GM23338 (cell line): ENCODE results near the gene MIPEP. TPM values are rescaled to one million over a fixed set of nuclear protein-coding genes. Genes with fewer than 3 reads are reported as not detected.

Experiments
- ATAC-seq: fragments of 200-7000 bp; cut with Tn5 transposase; 3 replicates; pipeline ENCODE4 v1.9.1; 2020
- DNase-seq: peaks from one replicate; pipeline ENCODE4 v3.0.0-alpha.2; 2015; ENCODE audit warnings: low spot score
- H2AFZ ChIP-seq: fragments of 200-600 bp; sonication (generic); 2 replicates; pipeline ENCODE4 v1.8.0; 2016; ENCODE audit warnings: antibody characterized with exemption, mild to moderate bottlenecking, moderate library complexity
- H3F3A ChIP-seq: fragments of 200-600 bp; sonication (generic); replicated peaks from 2 replicates; pipeline ENCODE4 v1.8.0; 2017; ENCODE audit warnings: antibody characterized with exemption, mixed run types, low read depth
- H3K27ac ChIP-seq: fragments of 200-600 bp; sonication (generic); 2 replicates; pipeline ENCODE4 v1.6.1; 2016; ENCODE audit warnings: low read depth
- H3K27me3 ChIP-seq: fragments of 200-600 bp; sonication (generic); 2 replicates; pipeline ENCODE4 v1.8.0; 2016; ENCODE audit warnings: mild to moderate bottlenecking, mixed run types, moderate library complexity; ENCODE audit not compliant: insufficient read depth
- H3K36me3 ChIP-seq: fragments of 200-600 bp; sonication (generic); 2 replicates; pipeline ENCODE4 v1.8.0; 2016; ENCODE audit warnings: mild to moderate bottlenecking; ENCODE audit not compliant: insufficient read depth
- H3K4me1 ChIP-seq: fragments of 200-600 bp; sonication (generic); 2 replicates; pipeline ENCODE4 v1.8.0; 2016; ENCODE audit warnings: mild to moderate bottlenecking, moderate library complexity; ENCODE audit not compliant: insufficient read depth
- H3K4me2 ChIP-seq: fragments of 200-600 bp; sonication (generic); 2 replicates; pipeline ENCODE4 v1.7.1; 2017; ENCODE audit warnings: mixed run types
- H3K4me3 ChIP-seq: fragments of 200-600 bp; sonication (generic); 2 replicates; pipeline ENCODE4 v1.6.1; 2016; ENCODE audit warnings: mixed run types
- H3K79me2 ChIP-seq: fragments of 200-600 bp; sonication (generic); replicated peaks from 2 replicates; pipeline ENCODE4 v1.8.0; 2017; ENCODE audit warnings: mild to moderate bottlenecking; ENCODE audit not compliant: insufficient read depth
- H3K9me2 ChIP-seq: fragments of 200-600 bp; sonication (generic); 2 replicates; pipeline ENCODE4 v1.8.0; 2017; ENCODE audit not compliant: insufficient read depth
- H4K20me1 ChIP-seq: fragments of 200-600 bp; sonication (generic); replicated peaks from 2 replicates; pipeline ENCODE4 v1.8.0; 2017; ENCODE audit warnings: mild to moderate bottlenecking; ENCODE audit not compliant: insufficient read depth
- H3K27ac Mint-ChIP-seq: 2 replicates; pipeline ENCODE4 v1.8.0; 2020; ENCODE audit warnings: inconsistent platforms, mild to moderate bottlenecking, moderate library complexity, mixed read lengths
- H3K27me3 Mint-ChIP-seq: 3 replicates; pipeline ENCODE4 v1.8.0; 2022; ENCODE audit warnings: low read depth, mild to moderate bottlenecking, moderate library complexity, mixed read lengths, inconsistent platforms; ENCODE audit not compliant: insufficient read depth, poor library complexity
- H3K36me3 Mint-ChIP-seq: 3 replicates; pipeline ENCODE4 v1.8.0; 2021; ENCODE audit warnings: low read depth, mild to moderate bottlenecking, inconsistent platforms, moderate library complexity, mixed read lengths
- H3K4me1 Mint-ChIP-seq: 3 replicates; pipeline ENCODE4 v1.8.0; 2020; ENCODE audit warnings: mild to moderate bottlenecking, inconsistent platforms, mixed read lengths
- H3K4me3 Mint-ChIP-seq: 3 replicates; pipeline ENCODE4 v1.8.0; 2021; ENCODE audit warnings: moderate library complexity, mild to moderate bottlenecking, inconsistent platforms, mixed read lengths
- H3K9me3 Mint-ChIP-seq: 3 replicates; pipeline ENCODE4 v1.8.0; 2020; ENCODE audit warnings: moderate library complexity, mild to moderate bottlenecking, inconsistent platforms, mixed read lengths
- CREB1 ChIP-seq: fragments of 250-450 bp; sonication (Bioruptor Pico); IDR thresholded peaks from 2 replicates; pipeline ENCODE4 v1.5.0; 2020; ENCODE audit warnings: low read depth, mild to moderate bottlenecking, moderate library complexity
- CTCF ChIP-seq, 2 experiments: fragments of 200-600 bp in 1 of 2; sonication (generic) in 1 of 2; conservative IDR thresholded peaks; 2 replicates each; pipeline versions ENCODE4 v1.5.1 to v1.6.1; 2016 to 2017; ENCODE audit warnings: antibody characterized with exemption in 2 of 2, low read depth in 2 of 2, mild to moderate bottlenecking in 2 of 2, moderate library complexity in 1 of 2
- JUNB ChIP-seq: IDR thresholded peaks from one replicate; pipeline ENCODE4 v1.6.1; 2016; ENCODE audit warnings: antibody characterized with exemption; ENCODE audit not compliant: unreplicated experiment
- NANOG ChIP-seq: IDR thresholded peaks from 2 replicates; pipeline ENCODE4 v1.6.1; 2016; ENCODE audit warnings: antibody characterized with exemption, borderline replicate concordance
- ZNF462 ChIP-seq: fragments of 250-450 bp; sonication (Bioruptor Pico); IDR thresholded peaks from 2 replicates; pipeline ENCODE4 v1.5.0; 2020; ENCODE audit warnings: mild to moderate bottlenecking, moderate library complexity
- polyA plus RNA-seq: library from polyadenylated mRNA; unstranded; fragments of >200 nt; fragmentation: Nextera tagmentation; extraction: Ambion mirVana; gene quantifications from 2 replicates; pipeline ENCODE4 v1.2.1, GENCODE V29; 2016
- total RNA-seq: library from RNA; depleted of rRNA; stranded (reverse); fragments of >200 nt; shearing (Covaris generic); gene quantifications from 2 replicates; pipeline ENCODE4 v1.2.3, GENCODE V29; 2014

The MIPEP gene
- total and polyA plus RNA-seq, 2 experiments from 2014 or later, result 20.8 to 22.5 TPM

- H3K36me3 ChIP-seq, result peaks cover 9% of the 10 kb centered on the region; the same call in 1 of the 2 replicates
- no peak overlapping the region for H3K4me3 Mint-ChIP-seq
- H3K4me1 ChIP-seq, result no peaks in the 10 kb centered on the region
- no peak overlapping the region for H2AFZ ChIP-seq
- H3K4me3 ChIP-seq, result no peak overlapping the region
- H3K9me2 ChIP-seq, result 0 out of 2 replicates have a peak, but pooled peaks cover 6% of the 10 kb centered on the region
- H3K9me3 Mint-ChIP-seq, result peaks cover 15% of the 10 kb centered on the region
- H3K4me2 ChIP-seq, result no peak overlapping the region
- no peaks in the 10 kb centered on the region for H3F3A ChIP-seq
- no peak for TF ChIP-seq CREB1 (CRISPR knock-in tag)
- no peak for TF ChIP-seq ZNF462 (CRISPR knock-in tag)
- no peak for TF ChIP-seq NANOG
- no peaks in the 10 kb centered on the region for H3K27me3 ChIP-seq
- no peak for ATAC-seq
- H3K27me3 Mint-ChIP-seq, result peaks cover 2% of the 10 kb centered on the region
- H3K79me2 ChIP-seq, result no peaks in the 10 kb centered on the region
- no peaks in the 10 kb centered on the region for H3K4me1 Mint-ChIP-seq
- no peak overlapping the region for H3K27ac Mint-ChIP-seq
- peaks cover 44% of the 10 kb centered on the region for H3K36me3 Mint-ChIP-seq
- H4K20me1 ChIP-seq, result no peaks in the 10 kb centered on the region
- no peak overlapping the region for H3K27ac ChIP-seq
- DNase-seq, result no peak
These were observed 88.1 kb downstream of the MIPEP start for GRCh38 chr13:23801141-23801540.

- peaks cover 44% of the 10 kb centered on the region for H3K36me3 Mint-ChIP-seq
- no peaks in the 10 kb centered on the region for H3F3A ChIP-seq
- no peak overlapping the region for H3K4me3 Mint-ChIP-seq
- 0 out of 2 replicates have a peak, but pooled peaks cover 6% of the 10 kb centered on the region for H3K9me2 ChIP-seq
- no peak overlapping the region; the same call in 1 of the 2 replicates for H3K27ac Mint-ChIP-seq
- H3K27ac ChIP-seq, result no peak overlapping the region
- 0 out of 2 replicates have a peak, but pooled peaks cover 7% of the 10 kb centered on the region for H3K4me1 ChIP-seq
- H3K36me3 ChIP-seq, result peaks cover 9% of the 10 kb centered on the region; the same call in 1 of the 2 replicates
- H4K20me1 ChIP-seq, result no peaks in the 10 kb centered on the region
- H3K79me2 ChIP-seq, result no peaks in the 10 kb centered on the region
- H2AFZ ChIP-seq, result no peak overlapping the region
- H3K4me2 ChIP-seq, result no peak overlapping the region
- peaks cover 15% of the 10 kb centered on the region for H3K9me3 Mint-ChIP-seq
- ATAC-seq, result no peak
- H3K27me3 ChIP-seq, result no peaks in the 10 kb centered on the region
- H3K4me1 Mint-ChIP-seq, result peaks cover 1% of the 10 kb centered on the region; the same call in 2 of the 3 replicates
- H3K4me3 ChIP-seq, result no peak overlapping the region
- no peak for TF ChIP-seq CTCF (conservative IDR thresholded peaks at IDR 0.05; ENCODE audit: low read depth in 2 of 2)
- TF ChIP-seq JUNB, result no peak
- H3K27me3 Mint-ChIP-seq, result peaks cover 2% of the 10 kb centered on the region
- DNase-seq, result no peak
These were observed 89.3 kb downstream of the MIPEP start for GRCh38 chr13:23799945-23800344.
